Endothelial cell of umbilical vein (primary cell): ENCODE data around the gene ATF5. TPM values are rescaled to one million over a fixed set of nuclear protein-coding genes. Genes with fewer than 3 reads are reported as not detected.

ENCODE experiments used
- BruUV-seq: library from RNA; stranded (reverse); fragments of 400-500 nt; replicated peaks from 2 replicates; lab custom pipeline; 2021; lab: Mats Ljungman, UMichigan
- CTCF ChIA-PET: fragments of 300-600, 350-600 bp; sonication (Branson Sonifier 250); formaldehyde crosslinking; loops from one replicate; lab custom pipeline; 2021; ENCODE audit warnings: antibody characterized with exemption, inconsistent platforms; lab: Charles Lee
- POLR2A ChIA-PET: fragments of 300-600, 350-600 bp; sonication (Branson Sonifier 250); formaldehyde crosslinking; loops from one replicate; lab custom pipeline; 2021; ENCODE audit warnings: antibody characterized with exemption, inconsistent platforms; lab: Charles Lee
- DNase-seq: peaks from one replicate; pipeline ENCODE4 v3.0.0-alpha.2; 2011; ENCODE audit warnings: low read depth, low spot score
- FAIRE-seq: peaks from 2 replicates; lab custom pipeline; 2011; peaks lifted over from hg19 to GRCh38; lab: Jason Lieb, UNC
- H2AFZ ChIP-seq: 2 replicates; pipeline ENCODE4 v1.6.0; 2012; ENCODE audit warnings: low read depth, low read length, control low read depth, inconsistent platforms
- H3K27ac ChIP-seq: 2 replicates; pipeline ENCODE4 v1.5.1; 2011; ENCODE audit warnings: low read depth, mild to moderate bottlenecking, control low read depth, low read length, moderate library complexity; ENCODE audit not compliant: insufficient read depth
- H3K27me3 ChIP-seq, 2 experiments: 2 replicates each; pipeline versions ENCODE4 v1.6.0 to v1.6.1; 2011; ENCODE audit warnings: low read length in 2 of 2, mixed read lengths in 1 of 2; ENCODE audit not compliant: control insufficient read depth in 2 of 2, insufficient read depth in 2 of 2
- H3K36me3 ChIP-seq, 2 experiments: 2 replicates in 1 of 2; 3 replicates in 1 of 2; pipeline ENCODE4 v1.5.1; 2011; ENCODE audit warnings: low read length in 2 of 2, mild to moderate bottlenecking in 1 of 2, moderate library complexity in 1 of 2; ENCODE audit not compliant: control insufficient read depth in 2 of 2, insufficient read depth in 2 of 2; ENCODE audit errors: extremely low read depth in 1 of 2
- H3K4me1 ChIP-seq: 3 replicates; pipeline ENCODE4 v1.5.1; 2011; ENCODE audit warnings: mild to moderate bottlenecking, low read length; ENCODE audit not compliant: control insufficient read depth, insufficient read depth; ENCODE audit errors: extremely low read depth
- H3K4me2 ChIP-seq: 2 replicates; pipeline ENCODE4 v1.6.1; 2011; ENCODE audit warnings: low read length, control low read depth, mixed read lengths; ENCODE audit not compliant: insufficient read depth
- H3K4me3 ChIP-seq, 3 experiments: fragments of 200-600 bp in 1 of 3; sonication (generic), shearing (Covaris generic) in 1 of 3; replicated peaks in 1 of 3; 2 replicates each; pipeline ENCODE4 v1.5.1; 2011 to 2016; ENCODE audit warnings: control low read depth in 3 of 3, low read length in 3 of 3, mild to moderate bottlenecking in 2 of 3, inconsistent platforms in 1 of 3, low read depth in 1 of 3, moderate library complexity in 1 of 3; ENCODE audit not compliant: insufficient read depth in 1 of 3
- H3K79me2 ChIP-seq: 2 replicates; pipeline ENCODE4 v1.6.0; 2012; ENCODE audit warnings: low read length, inconsistent platforms; ENCODE audit not compliant: control insufficient read depth, insufficient read depth
- H3K9ac ChIP-seq: replicated peaks from 2 replicates; pipeline ENCODE3; 2011; ENCODE audit warnings: low read length, control low read depth; ENCODE audit not compliant: insufficient read depth; ENCODE audit errors: extremely low read depth
- H3K9me1 ChIP-seq: replicated peaks from 3 replicates; pipeline ENCODE4 v1.6.0; 2011; ENCODE audit warnings: mild to moderate bottlenecking, low read length; ENCODE audit not compliant: control insufficient read depth, insufficient read depth; ENCODE audit errors: extremely low read depth
- H3K9me3 ChIP-seq: replicated peaks from 2 replicates; pipeline ENCODE4 v1.5.1; 2012; ENCODE audit warnings: low read length, inconsistent platforms; ENCODE audit not compliant: control insufficient read depth, insufficient read depth
- H4K20me1 ChIP-seq: replicated peaks from 2 replicates; pipeline ENCODE3; 2011; ENCODE audit warnings: mild to moderate bottlenecking, low read length; ENCODE audit not compliant: control insufficient read depth, insufficient read depth; ENCODE audit errors: extremely low read depth
- EZH2 ChIP-seq: IDR thresholded peaks from 2 replicates; pipeline ENCODE4 v1.6.1; 2012; ENCODE audit warnings: borderline replicate concordance, low read depth, mild to moderate bottlenecking, moderate library complexity, low read length, inconsistent platforms; ENCODE audit not compliant: severe bottlenecking
- FOS ChIP-seq: IDR thresholded peaks from 2 replicates; pipeline ENCODE4 v1.6.1; 2011; ENCODE audit warnings: mild to moderate bottlenecking, low read length, moderate library complexity, borderline replicate concordance; ENCODE audit not compliant: insufficient read depth
- GATA2 ChIP-seq: IDR thresholded peaks from 2 replicates; pipeline ENCODE4 v1.7.0; 2011; ENCODE audit warnings: low read depth, mild to moderate bottlenecking, moderate library complexity, mixed read lengths, low read length; ENCODE audit not compliant: insufficient read length, insufficient read depth
- JUN ChIP-seq: IDR thresholded peaks from 2 replicates; pipeline ENCODE4 v1.6.1; 2011; ENCODE audit warnings: borderline replicate concordance, low read depth; ENCODE audit not compliant: insufficient read length, insufficient read depth
- MYC ChIP-seq: IDR thresholded peaks from one replicate; pipeline ENCODE4 v1.6.1; 2011; ENCODE audit warnings: mild to moderate bottlenecking, low read depth, low read length
- POLR2A ChIP-seq: IDR thresholded peaks from 2 replicates; pipeline ENCODE4 v1.6.1; 2012; ENCODE audit warnings: low read depth, mild to moderate bottlenecking, control low read depth, low read length
- POLR2AphosphoS5 ChIP-seq: IDR thresholded peaks from 2 replicates; pipeline ENCODE4 v1.6.1; 2012; ENCODE audit warnings: low read depth, mild to moderate bottlenecking, control low read depth, low read length, moderate library complexity; ENCODE audit not compliant: insufficient read depth
- dilution Hi-C: fragments of 300-500 bp; cut with MboI; formaldehyde crosslinking; loops from one replicate; pipeline ENCODE4 v1.15.0; 2019; ENCODE audit warnings: low sequenced_read_pairs; ENCODE audit not compliant: extremely low pct_ligation_motif_present
- intact Hi-C: fragments of 100-400 bp; cut with micrococcal nuclease; formaldehyde crosslinking; loops from one replicate; pipeline ENCODE4 v1.10.0; 2022
- polyA plus RNA-seq, 4 experiments: library from polyadenylated mRNA; depleted of rRNA in 3 of 4; stranded (reverse) in 3 of 4; unstranded in 1 of 4; fragments of >200 nt; gene quantifications; 2 replicates each; pipeline versions ENCODE4 v1.2.1 to v1.2.3, GENCODE V29; 2011 to 2012; ENCODE audit warnings: missing spikeins in 1 of 4
- total RNA-seq: library from RNA; stranded (reverse); gene quantifications from 2 replicates; pipeline ENCODE4 v1.2.3, GENCODE V29; 2021
- TF ChIP-seq, protein P1 (sequence below): IDR thresholded peaks from 2 replicates; pipeline ENCODE4 v1.6.1; 2011; ENCODE audit not compliant: insufficient read depth, insufficient read length
- TF ChIP-seq, protein P2 (sequence below), 2 donors: IDR thresholded peaks; 1 replicate in 1 of 2; 2 replicates in 1 of 2; pipeline ENCODE4 v1.5.1; 2011; ENCODE audit warnings: low read length in 2 of 2, mild to moderate bottlenecking in 2 of 2, moderate library complexity in 2 of 2, control low read depth in 1 of 2, inconsistent platforms in 1 of 2, low read depth in 1 of 2; ENCODE audit not compliant: insufficient read depth in 1 of 2; ENCODE audit errors: extremely low read depth in 1 of 2

The ATF5 gene
- total and polyA plus RNA-seq, 2 donors (not counting 3 experiments of a cell fraction or from before 2014, with no cell fraction given): 23.2 to 46.0 TPM

DNA sequence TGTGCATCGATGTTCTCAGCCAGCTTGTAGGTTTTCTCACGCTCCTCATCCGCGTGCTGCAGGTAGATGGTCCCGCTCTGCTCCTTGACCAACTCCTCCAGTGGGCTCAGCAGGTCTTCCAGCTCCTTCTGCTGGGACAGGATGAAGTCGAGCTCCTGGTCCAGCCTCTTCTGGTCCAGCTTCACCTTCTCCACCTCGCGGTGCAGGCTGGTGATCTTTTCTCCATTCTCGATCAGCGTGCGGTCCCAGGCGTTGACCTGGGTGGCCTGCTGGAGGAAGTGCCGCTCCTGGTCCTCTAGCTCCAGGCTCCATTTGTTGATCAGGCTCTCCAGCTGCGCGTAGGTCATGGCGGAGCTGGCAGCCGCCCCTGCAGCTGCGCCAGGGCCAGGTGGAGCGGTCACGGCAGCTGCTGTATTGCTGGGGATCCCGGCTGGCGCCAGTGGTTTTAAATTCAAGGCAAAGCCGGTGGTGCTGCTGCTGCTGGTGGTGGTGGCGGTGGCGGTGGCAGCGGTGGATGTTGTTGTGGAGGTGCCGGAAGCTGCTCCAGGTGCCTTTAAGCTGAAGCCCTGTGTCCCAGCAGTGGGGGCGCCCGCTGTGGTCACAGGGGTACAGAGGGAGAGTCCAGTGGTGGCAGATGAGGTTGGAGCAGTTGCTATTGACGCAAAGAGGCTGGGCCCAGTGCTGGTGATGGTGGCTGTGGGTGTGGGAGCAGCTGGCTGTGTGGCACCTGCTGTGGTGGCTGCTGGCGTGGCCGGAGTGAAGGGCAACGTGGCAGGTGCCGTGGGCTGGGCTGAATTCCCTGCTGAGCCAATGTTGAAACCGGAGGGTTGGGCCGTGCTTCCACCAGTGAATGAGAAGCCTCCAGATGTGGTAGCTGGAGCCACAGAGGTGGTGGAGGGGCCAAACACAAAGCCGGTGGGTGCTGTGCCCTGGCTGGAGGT, 20.3 kb upstream of the ATF5 start:
- Histone ChIP-seq H3K79me2 (no peaks in the 10 kb centered on the region), H3K27ac (no peak overlapping the region), H4K20me1 (no peaks in the 10 kb centered on the region), H3K9ac (no peak overlapping the region), H3K27me3 (no peaks in the 10 kb centered on the region), H3K9me3 (no peaks in the 10 kb centered on the region), H3K4me3 (no peak overlapping the region), H3K4me1 (no peaks in the 10 kb centered on the region), H3K9me1 (no peaks in the 10 kb centered on the region), H3K36me3 (peaks cover 6 to 23% of the 10 kb centered on the region in 2 experiments), H2AFZ (no peak overlapping the region), H3K4me2 (no peak overlapping the region)
- no peak for DNase-seq
- ChIA-PET POLR2A (no interaction called here), CTCF (no interaction called here)
- dilution Hi-C loops: no loop called here
- TSS peak; percentile 18 for BruUV-seq
- intact Hi-C loops: no loop called here
- FAIRE-seq: no peak
- TF ChIP-seq, protein P1, sequence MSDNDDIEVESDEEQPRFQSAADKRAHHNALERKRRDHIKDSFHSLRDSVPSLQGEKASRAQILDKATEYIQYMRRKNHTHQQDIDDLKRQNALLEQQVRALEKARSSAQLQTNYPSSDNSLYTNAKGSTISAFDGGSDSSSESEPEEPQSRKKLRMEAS: no peak
- no peak for TF ChIP-seq JUN
- TF ChIP-seq POLR2A: no peak
- TF ChIP-seq FOS: no peak
- TF ChIP-seq, protein P2, sequence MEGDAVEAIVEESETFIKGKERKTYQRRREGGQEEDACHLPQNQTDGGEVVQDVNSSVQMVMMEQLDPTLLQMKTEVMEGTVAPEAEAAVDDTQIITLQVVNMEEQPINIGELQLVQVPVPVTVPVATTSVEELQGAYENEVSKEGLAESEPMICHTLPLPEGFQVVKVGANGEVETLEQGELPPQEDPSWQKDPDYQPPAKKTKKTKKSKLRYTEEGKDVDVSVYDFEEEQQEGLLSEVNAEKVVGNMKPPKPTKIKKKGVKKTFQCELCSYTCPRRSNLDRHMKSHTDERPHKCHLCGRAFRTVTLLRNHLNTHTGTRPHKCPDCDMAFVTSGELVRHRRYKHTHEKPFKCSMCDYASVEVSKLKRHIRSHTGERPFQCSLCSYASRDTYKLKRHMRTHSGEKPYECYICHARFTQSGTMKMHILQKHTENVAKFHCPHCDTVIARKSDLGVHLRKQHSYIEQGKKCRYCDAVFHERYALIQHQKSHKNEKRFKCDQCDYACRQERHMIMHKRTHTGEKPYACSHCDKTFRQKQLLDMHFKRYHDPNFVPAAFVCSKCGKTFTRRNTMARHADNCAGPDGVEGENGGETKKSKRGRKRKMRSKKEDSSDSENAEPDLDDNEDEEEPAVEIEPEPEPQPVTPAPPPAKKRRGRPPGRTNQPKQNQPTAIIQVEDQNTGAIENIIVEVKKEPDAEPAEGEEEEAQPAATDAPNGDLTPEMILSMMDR (IDR thresholded peaks at IDR 0.05; ENCODE audit: extremely low read depth in 1 of 2, insufficient read depth in 1 of 2, low read depth in 1 of 2, low read length in 2 of 2): no peak
- no peak for TF ChIP-seq EZH2
- TF ChIP-seq GATA2: no peak
- TF ChIP-seq MYC: no peak
- TF ChIP-seq POLR2AphosphoS5: no peak
